MM.1S (cell line): ENCODE measurements around the gene ATXN1L.

Experiments used
- DNase-seq: peaks from one replicate; pipeline ENCODE4 v3.0.0-alpha.2; 2015
- H2AFZ ChIP-seq: fragments of 300-600 bp; sonication (generic); 2 replicates; pipeline ENCODE4 v1.6.0; 2016; ENCODE audit warnings: antibody characterized with exemption, low read length
- H3F3A ChIP-seq: fragments of 300-600 bp; sonication (generic); 2 replicates; pipeline ENCODE4 v1.6.1; 2016; ENCODE audit warnings: mild to moderate bottlenecking, antibody characterized with exemption, low read length, moderate library complexity, mixed read lengths; ENCODE audit not compliant: insufficient read depth
- H3K27ac ChIP-seq: fragments of 300-600 bp; sonication (generic); 2 replicates; pipeline ENCODE4 v1.5.1; 2016; ENCODE audit warnings: mild to moderate bottlenecking, low read length
- H3K27me3 ChIP-seq: fragments of 300-600 bp; sonication (generic); replicated peaks from 2 replicates; pipeline ENCODE4 v1.6.0; 2016; ENCODE audit warnings: low read length; ENCODE audit not compliant: insufficient read depth
- H3K36me3 ChIP-seq: fragments of 300-600 bp; sonication (generic); replicated peaks from 2 replicates; pipeline ENCODE4 v1.6.1; 2016; ENCODE audit warnings: mild to moderate bottlenecking, low read length, mixed read lengths; ENCODE audit not compliant: insufficient read depth
- H3K4me1 ChIP-seq: fragments of 300-600 bp; sonication (generic); 2 replicates; pipeline ENCODE4 v1.6.1; 2016; ENCODE audit warnings: low read length, mixed read lengths
- H3K4me2 ChIP-seq: fragments of 300-600 bp; sonication (generic); 2 replicates; pipeline ENCODE4 v1.6.0; 2016; ENCODE audit warnings: low read depth, low read length
- H3K4me3 ChIP-seq: fragments of 300-600 bp; sonication (generic); 2 replicates; pipeline ENCODE4 v1.5.1; 2016; ENCODE audit warnings: low read length, mixed read lengths
- H3K79me2 ChIP-seq: fragments of 300-600 bp; sonication (generic); 2 replicates; pipeline ENCODE4 v1.6.1; 2016; ENCODE audit warnings: mixed run types, low read length, mixed read lengths
- H3K9ac ChIP-seq: fragments of 300-600 bp; sonication (generic); 2 replicates; pipeline ENCODE4 v1.6.1; 2016; ENCODE audit warnings: low read length, mixed read lengths
- H3K9me2 ChIP-seq: fragments of 300-600 bp; sonication (generic); replicated peaks from 2 replicates; pipeline ENCODE4 v1.6.1; 2016; ENCODE audit warnings: mild to moderate bottlenecking, low read length, mixed read lengths; ENCODE audit not compliant: insufficient read depth
- H3K9me3 ChIP-seq: fragments of 300-600 bp; sonication (generic); replicated peaks from 2 replicates; pipeline ENCODE4 v1.6.1; 2016; ENCODE audit warnings: mild to moderate bottlenecking, low read length, mixed read lengths; ENCODE audit not compliant: insufficient read depth
- H4K20me1 ChIP-seq: fragments of 300-600 bp; sonication (generic); 2 replicates; pipeline ENCODE4 v1.6.1; 2016; ENCODE audit warnings: mild to moderate bottlenecking, low read length, moderate library complexity, mixed read lengths; ENCODE audit not compliant: insufficient read depth
- EZH2 ChIP-seq: fragments of 300-600 bp; sonication (generic); optimal IDR thresholded peaks from 2 replicates; pipeline ENCODE3; 2017; ENCODE audit warnings: low read depth, mild to moderate bottlenecking, antibody characterized with exemption, low read length, mixed read lengths
- EZH2phosphoT487 ChIP-seq: fragments of 300-600 bp; sonication (generic); IDR thresholded peaks from 2 replicates; pipeline ENCODE4 v1.6.1; 2018; ENCODE audit warnings: antibody characterized with exemption, low read length
- TF ChIP-seq, protein P1 (sequence below): fragments of 300-600 bp; sonication (generic); IDR thresholded peaks from 2 replicates; pipeline ENCODE4 v1.5.1; 2016; ENCODE audit warnings: antibody characterized with exemption, low read length, mixed read lengths

ATXN1L gene

DNA sequence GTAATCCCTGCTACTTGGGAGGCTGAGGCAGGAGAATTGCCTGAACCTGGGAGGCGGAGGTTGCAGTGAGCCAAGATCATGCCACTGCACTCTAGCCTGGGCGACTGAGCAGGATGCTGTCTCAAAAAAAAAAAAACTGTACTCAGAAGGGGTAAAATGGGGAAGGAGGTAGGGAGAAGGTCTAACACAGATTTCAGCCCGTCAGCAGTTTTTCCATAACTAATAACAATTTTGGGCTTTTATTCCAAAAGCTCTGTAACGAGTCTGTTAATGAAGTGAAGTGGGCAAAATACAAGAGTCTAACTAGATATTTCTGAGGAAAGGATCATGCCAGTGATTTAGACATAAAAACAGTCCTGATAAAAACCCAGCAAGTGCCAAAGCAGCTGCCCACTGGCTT, 27.4 kb downstream of the ATXN1L start:
- H3K9ac ChIP-seq: no peak overlapping the region
- H3K79me2 ChIP-seq: no peaks in the 10 kb centered on the region
- no peak overlapping the region for H2AFZ ChIP-seq
- H3K4me2 ChIP-seq: no peak overlapping the region
- no peak overlapping the region for H3K4me3 ChIP-seq
- H3K36me3 ChIP-seq: no peaks in the 10 kb centered on the region
- H3K9me2 ChIP-seq: no peaks in the 10 kb centered on the region
- H3K27me3 ChIP-seq: no peaks in the 10 kb centered on the region
- no peaks in the 10 kb centered on the region for H3K9me3 ChIP-seq
- no peaks in the 10 kb centered on the region for H4K20me1 ChIP-seq
- TF ChIP-seq, protein P1, sequence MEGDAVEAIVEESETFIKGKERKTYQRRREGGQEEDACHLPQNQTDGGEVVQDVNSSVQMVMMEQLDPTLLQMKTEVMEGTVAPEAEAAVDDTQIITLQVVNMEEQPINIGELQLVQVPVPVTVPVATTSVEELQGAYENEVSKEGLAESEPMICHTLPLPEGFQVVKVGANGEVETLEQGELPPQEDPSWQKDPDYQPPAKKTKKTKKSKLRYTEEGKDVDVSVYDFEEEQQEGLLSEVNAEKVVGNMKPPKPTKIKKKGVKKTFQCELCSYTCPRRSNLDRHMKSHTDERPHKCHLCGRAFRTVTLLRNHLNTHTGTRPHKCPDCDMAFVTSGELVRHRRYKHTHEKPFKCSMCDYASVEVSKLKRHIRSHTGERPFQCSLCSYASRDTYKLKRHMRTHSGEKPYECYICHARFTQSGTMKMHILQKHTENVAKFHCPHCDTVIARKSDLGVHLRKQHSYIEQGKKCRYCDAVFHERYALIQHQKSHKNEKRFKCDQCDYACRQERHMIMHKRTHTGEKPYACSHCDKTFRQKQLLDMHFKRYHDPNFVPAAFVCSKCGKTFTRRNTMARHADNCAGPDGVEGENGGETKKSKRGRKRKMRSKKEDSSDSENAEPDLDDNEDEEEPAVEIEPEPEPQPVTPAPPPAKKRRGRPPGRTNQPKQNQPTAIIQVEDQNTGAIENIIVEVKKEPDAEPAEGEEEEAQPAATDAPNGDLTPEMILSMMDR: no peak
- no peak overlapping the region for H3K27ac ChIP-seq
- peaks cover 4% of the 10 kb centered on the region for H3F3A ChIP-seq
- DNase-seq: no peak
- 0 out of 2 replicates have a peak, but pooled peaks cover 3% of the 10 kb centered on the region for H3K4me1 ChIP-seq

DNA sequence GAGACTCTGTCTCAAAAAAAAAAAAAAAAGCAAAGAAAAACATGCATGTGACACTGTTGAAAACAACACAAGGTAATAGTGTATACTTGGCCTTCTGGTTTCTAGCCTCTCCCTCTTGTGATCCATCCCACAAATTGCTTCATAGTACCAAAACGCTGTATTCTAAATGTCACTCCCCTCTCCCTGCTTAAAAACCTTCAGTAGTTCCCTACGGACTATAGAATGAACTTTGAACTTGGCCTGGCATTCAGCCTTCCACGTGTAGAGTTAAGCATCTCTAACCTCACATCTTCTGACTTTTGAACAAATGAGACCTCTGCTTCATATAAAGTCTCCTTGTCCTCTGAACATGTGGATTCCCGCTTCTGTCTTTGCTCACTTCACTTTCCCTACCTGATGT, 33.1 kb downstream of the ATXN1L start:
- H4K20me1 ChIP-seq: no peaks in the 10 kb centered on the region
- TF ChIP-seq, protein P1: no peak
- TF ChIP-seq EZH2phosphoT487 (no peak), EZH2 (no peak)

DNA sequence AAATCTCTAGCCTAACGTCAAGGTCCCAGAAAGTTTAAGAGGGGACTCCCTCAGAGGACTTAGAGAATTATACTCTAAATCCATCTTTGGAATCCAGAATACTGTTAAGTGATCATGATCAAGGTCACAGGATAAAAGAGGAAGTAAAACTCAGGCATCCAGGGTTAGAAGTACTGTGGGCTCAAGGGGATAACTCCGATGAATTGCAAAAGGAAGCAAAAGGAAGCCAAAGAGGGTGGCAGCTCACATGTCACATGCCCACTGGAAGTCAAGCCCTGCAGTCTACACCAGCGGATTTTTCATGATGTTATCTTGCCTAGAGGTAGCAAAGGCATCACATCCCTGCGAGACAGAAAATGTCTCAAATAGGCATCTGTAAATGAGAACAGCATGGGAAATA, 34.4 kb downstream of the ATXN1L start:
- Histone ChIP-seq H3K79me2 (peaks cover 8% of the 10 kb centered on the region; the same call in 1 of the 2 replicates), H3K9me3 (no peaks in the 10 kb centered on the region), H3K4me1 (peaks cover 23% of the 10 kb centered on the region), H4K20me1 (no peaks in the 10 kb centered on the region), H3K4me3 (no peak overlapping the region), H3K4me2 (no peak overlapping the region), H3K9ac (no peak overlapping the region), H3K36me3 (no peaks in the 10 kb centered on the region), H3K9me2 (no peaks in the 10 kb centered on the region), H3F3A (peaks cover 30% of the 10 kb centered on the region), H3K27me3 (no peaks in the 10 kb centered on the region), H2AFZ (no peak overlapping the region), H3K27ac (no peak overlapping the region)
- DNase-seq: no peak
- no peak for TF ChIP-seq EZH2phosphoT487
- no peak for TF ChIP-seq EZH2
- TF ChIP-seq, protein P1: no peak

More for the DNA sequence above, 33.1 kb downstream of the ATXN1L start:
- no peak overlapping the region for H2AFZ ChIP-seq
- H3K4me2 ChIP-seq: no peak overlapping the region
- H3K4me3 ChIP-seq: no peak overlapping the region
- no peak overlapping the region for H3K9ac ChIP-seq
- H3K9me3 ChIP-seq: no peaks in the 10 kb centered on the region
- no peak overlapping the region for H3K27ac ChIP-seq
- no peaks in the 10 kb centered on the region for H3K36me3 ChIP-seq
- H3K4me1 ChIP-seq: peaks cover 20% of the 10 kb centered on the region
- no peaks in the 10 kb centered on the region for H3K27me3 ChIP-seq
- DNase-seq: no peak
- peaks cover 8% of the 10 kb centered on the region; the same call in 1 of the 2 replicates for H3K79me2 ChIP-seq
- no peaks in the 10 kb centered on the region for H3K9me2 ChIP-seq
- H3F3A ChIP-seq: peaks cover 23% of the 10 kb centered on the region
